ENCODE measurements around the gene ARHGEF1.

The ARHGEF1 gene

GRCh38 chr19:41896581-41896942, 13.6 kb downstream of the ARHGEF1 start:
- DNase-seq (ENCODE audit: low read depth, low spot score), result no peak
- POLR2A ChIA-PET, result no interaction called here
- no peak overlapping the region for H3K4me3 ChIP-seq (ENCODE audit: low read depth, low read length)
- CTCF ChIA-PET, result interaction anchor here (1.5 kb wide), 1 partner anchor 62 kb away, joined by 3 read pairs; no protein-coding TSS in a partner anchor
- TF ChIP-seq, protein P1, sequence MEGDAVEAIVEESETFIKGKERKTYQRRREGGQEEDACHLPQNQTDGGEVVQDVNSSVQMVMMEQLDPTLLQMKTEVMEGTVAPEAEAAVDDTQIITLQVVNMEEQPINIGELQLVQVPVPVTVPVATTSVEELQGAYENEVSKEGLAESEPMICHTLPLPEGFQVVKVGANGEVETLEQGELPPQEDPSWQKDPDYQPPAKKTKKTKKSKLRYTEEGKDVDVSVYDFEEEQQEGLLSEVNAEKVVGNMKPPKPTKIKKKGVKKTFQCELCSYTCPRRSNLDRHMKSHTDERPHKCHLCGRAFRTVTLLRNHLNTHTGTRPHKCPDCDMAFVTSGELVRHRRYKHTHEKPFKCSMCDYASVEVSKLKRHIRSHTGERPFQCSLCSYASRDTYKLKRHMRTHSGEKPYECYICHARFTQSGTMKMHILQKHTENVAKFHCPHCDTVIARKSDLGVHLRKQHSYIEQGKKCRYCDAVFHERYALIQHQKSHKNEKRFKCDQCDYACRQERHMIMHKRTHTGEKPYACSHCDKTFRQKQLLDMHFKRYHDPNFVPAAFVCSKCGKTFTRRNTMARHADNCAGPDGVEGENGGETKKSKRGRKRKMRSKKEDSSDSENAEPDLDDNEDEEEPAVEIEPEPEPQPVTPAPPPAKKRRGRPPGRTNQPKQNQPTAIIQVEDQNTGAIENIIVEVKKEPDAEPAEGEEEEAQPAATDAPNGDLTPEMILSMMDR (IDR thresholded peaks at IDR 0.05; ENCODE audit: insufficient read depth, low read length, missing control alignments), result no peak

GRCh38 chr19:41897181-41897580, 14.2 kb downstream of the ARHGEF1 start:
- H3K4me3 ChIP-seq (ENCODE audit: low read depth, low read length), result no peak overlapping the region
- TF ChIP-seq, protein P1 (IDR thresholded peaks at IDR 0.05; ENCODE audit: insufficient read depth, low read length, missing control alignments), result no peak
- no peak for DNase-seq (ENCODE audit: low read depth, low spot score)
- ChIA-PET CTCF (no interaction called here), POLR2A (no interaction called here)

DNA sequence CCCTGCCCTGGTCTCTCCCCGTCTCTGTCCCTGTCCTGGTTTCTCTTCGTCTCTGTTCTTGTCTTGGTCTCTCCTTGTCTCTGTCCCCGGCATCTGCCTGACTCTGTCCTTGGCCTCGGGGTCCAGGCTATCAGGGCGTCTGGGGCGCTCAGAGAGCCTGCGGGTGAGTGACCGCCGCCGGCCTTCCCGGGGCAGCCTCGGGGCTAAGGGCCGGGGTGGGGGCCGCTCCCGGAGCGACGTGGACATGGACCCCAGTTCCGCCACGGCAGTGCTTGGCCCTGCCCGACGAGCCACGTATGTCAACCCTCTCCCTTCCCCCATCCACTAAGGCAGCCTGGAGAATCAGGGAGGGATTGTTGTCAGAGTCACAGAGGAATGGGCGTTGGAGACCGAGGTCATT, 14.8 kb downstream of the ARHGEF1 start:
- POLR2A ChIA-PET, result no interaction called here

GRCh38 chr19:41898235-41898634, 15.3 kb downstream of the ARHGEF1 start:
- no peak for DNase-seq (ENCODE audit: low read depth, low spot score)
- H3K4me3 ChIP-seq (ENCODE audit: low read depth, low read length), result no peak overlapping the region
- ChIA-PET CTCF (no interaction called here), POLR2A (no interaction called here)
- TF ChIP-seq, protein P1 (IDR thresholded peaks at IDR 0.05; ENCODE audit: insufficient read depth, low read length, missing control alignments), result no peak

More for the DNA sequence above, 14.8 kb downstream of the ARHGEF1 start:
- TF ChIP-seq, protein P1 (IDR thresholded peaks at IDR 0.05; ENCODE audit: insufficient read depth, low read length, missing control alignments), result no peak
- no peak for DNase-seq (ENCODE audit: low read depth, low spot score)
- CTCF ChIA-PET, result no interaction called here
- no peak overlapping the region for H3K4me3 ChIP-seq (ENCODE audit: low read depth, low read length)

DNA sequence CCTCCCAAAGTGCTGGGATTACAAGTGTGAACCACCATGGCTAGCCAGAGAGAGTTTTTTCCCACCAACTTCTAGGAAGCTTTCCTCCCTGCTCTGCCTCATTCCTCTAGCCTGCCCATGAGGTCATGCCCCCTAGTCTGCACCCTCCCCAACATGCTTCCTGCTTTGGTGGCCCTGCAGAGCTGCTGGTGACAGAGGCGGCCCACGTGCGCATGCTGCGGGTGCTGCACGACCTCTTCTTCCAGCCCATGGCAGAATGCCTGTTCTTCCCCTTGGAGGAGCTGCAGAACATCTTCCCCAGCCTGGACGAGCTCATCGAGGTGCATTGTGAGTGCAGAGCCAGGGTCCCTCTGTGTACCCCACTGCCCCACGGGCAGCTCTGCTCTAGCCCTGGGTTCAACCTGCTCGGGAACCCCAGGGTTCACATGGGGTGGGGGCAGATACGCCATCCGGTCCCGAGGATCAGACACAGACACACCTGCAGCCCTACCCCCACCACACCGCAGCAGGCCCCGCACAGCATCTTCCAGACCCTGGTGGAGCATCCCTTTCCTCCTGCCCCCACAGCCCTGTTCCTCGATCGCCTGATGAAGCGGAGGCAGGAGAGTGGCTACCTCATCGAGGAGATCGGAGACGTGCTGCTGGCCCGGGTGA, 18.9 kb downstream of the ARHGEF1 start:
- POLR2A ChIA-PET, result interaction anchor here (1.2 to 1.4 kb wide), 2 partner anchors 10 to 28 kb away, joined by 4 to 7 read pairs; no protein-coding TSS in a partner anchor
- no peak overlapping the region for H3K4me3 ChIP-seq (ENCODE audit: low read depth, low read length)
- TF ChIP-seq, protein P1 (IDR thresholded peaks at IDR 0.05; ENCODE audit: insufficient read depth, low read length, missing control alignments), result no peak
- CTCF ChIA-PET, result no interaction called here
- DNase-seq (ENCODE audit: low read depth, low spot score), result no peak

GRCh38 chr19:41902594-41902993, 19.6 kb downstream of the ARHGEF1 start:
- POLR2A ChIA-PET, result interaction anchor here (1.4 kb wide), 1 partner anchor 9 kb away, joined by 4 read pairs; no protein-coding TSS in a partner anchor
- TF ChIP-seq, protein P1 (IDR thresholded peaks at IDR 0.05; ENCODE audit: insufficient read depth, low read length, missing control alignments), result no peak
- H3K4me3 ChIP-seq (ENCODE audit: low read depth, low read length), result no peak overlapping the region
- CTCF ChIA-PET, result interaction anchor here (0.6 kb wide), 1 partner anchor 32 kb away, joined by 3 read pairs; no protein-coding TSS in a partner anchor
- no peak for DNase-seq (ENCODE audit: low read depth, low spot score)
